ENCODE measurements around the gene DOCK10. TPM values are rescaled to one million over a fixed set of nuclear protein-coding genes. Genes with fewer than 3 reads are reported as not detected.

DOCK10 gene
- total RNA-seq, 1 experiment from 2014 or later = 2.9 TPM

- H3K4me3 Mint-ChIP-seq = no peak overlapping the region
- POLR2A ChIA-PET = no interaction called here
- ATAC-seq (no peak), DNase-seq (ENCODE audit: low spot score) (no peak)
- peaks cover 7% of the 10 kb centered on the region; the same call in 1 of the 2 replicates for H3K4me1 Mint-ChIP-seq
- no peaks in the 10 kb centered on the region for H3K9me3 Mint-ChIP-seq
- CTCF ChIA-PET = no interaction called here
- no peak overlapping the region for H3K27ac Mint-ChIP-seq
- no peaks in the 10 kb centered on the region for H3K27me3 Mint-ChIP-seq (ENCODE audit: low read depth)
- no peaks in the 10 kb centered on the region for H3K36me3 Mint-ChIP-seq
- TF ChIP-seq, protein P1, sequence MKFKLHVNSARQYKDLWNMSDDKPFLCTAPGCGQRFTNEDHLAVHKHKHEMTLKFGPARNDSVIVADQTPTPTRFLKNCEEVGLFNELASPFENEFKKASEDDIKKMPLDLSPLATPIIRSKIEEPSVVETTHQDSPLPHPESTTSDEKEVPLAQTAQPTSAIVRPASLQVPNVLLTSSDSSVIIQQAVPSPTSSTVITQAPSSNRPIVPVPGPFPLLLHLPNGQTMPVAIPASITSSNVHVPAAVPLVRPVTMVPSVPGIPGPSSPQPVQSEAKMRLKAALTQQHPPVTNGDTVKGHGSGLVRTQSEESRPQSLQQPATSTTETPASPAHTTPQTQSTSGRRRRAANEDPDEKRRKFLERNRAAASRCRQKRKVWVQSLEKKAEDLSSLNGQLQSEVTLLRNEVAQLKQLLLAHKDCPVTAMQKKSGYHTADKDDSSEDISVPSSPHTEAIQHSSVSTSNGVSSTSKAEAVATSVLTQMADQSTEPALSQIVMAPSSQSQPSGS (CRISPR knock-in tag; IDR thresholded peaks at IDR 0.05; ENCODE audit: borderline replicate concordance, low read depth) = no peak
- TF ChIP-seq ZMAT4 (CRISPR knock-in tag; IDR thresholded peaks at IDR 0.05) (no peak), NFYB (CRISPR knock-in tag; conservative IDR thresholded peaks at IDR 0.05; ENCODE audit: low read depth) (no peak), MYBL2 (CRISPR knock-in tag; IDR thresholded peaks at IDR 0.05) (no peak), IRF1 (CRISPR knock-in tag; IDR thresholded peaks at IDR 0.05) (no peak), NR1H2 (CRISPR knock-in tag; IDR thresholded peaks at IDR 0.05) (no peak), EMX1 (CRISPR knock-in tag; IDR thresholded peaks at IDR 0.05) (no peak), TEAD4 (CRISPR knock-in tag; IDR thresholded peaks at IDR 0.05) (no peak), ZNF396 (CRISPR knock-in tag; IDR thresholded peaks at IDR 0.05; ENCODE audit: borderline replicate concordance) (no peak)
- TF ChIP-seq, protein P2, sequence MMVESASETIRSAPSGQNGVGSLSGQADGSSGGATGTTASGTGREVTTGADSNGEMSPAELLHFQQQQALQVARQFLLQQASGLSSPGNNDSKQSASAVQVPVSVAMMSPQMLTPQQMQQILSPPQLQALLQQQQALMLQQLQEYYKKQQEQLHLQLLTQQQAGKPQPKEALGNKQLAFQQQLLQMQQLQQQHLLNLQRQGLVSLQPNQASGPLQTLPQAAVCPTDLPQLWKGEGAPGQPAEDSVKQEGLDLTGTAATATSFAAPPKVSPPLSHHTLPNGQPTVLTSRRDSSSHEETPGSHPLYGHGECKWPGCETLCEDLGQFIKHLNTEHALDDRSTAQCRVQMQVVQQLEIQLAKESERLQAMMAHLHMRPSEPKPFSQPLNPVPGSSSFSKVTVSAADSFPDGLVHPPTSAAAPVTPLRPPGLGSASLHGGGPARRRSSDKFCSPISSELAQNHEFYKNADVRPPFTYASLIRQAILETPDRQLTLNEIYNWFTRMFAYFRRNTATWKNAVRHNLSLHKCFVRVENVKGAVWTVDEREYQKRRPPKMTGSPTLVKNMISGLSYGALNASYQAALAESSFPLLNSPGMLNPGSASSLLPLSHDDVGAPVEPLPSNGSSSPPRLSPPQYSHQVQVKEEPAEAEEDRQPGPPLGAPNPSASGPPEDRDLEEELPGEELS (CRISPR knock-in tag; IDR thresholded peaks at IDR 0.05) = no peak
These were observed 196.1 kb downstream of the DOCK10 start for GRCh38 chr2:224846161-224846560.

- ATAC-seq = no peak
- ChIA-PET POLR2A (no interaction called here), CTCF (no interaction called here)
- Mint-ChIP-seq H3K36me3 (peaks cover 5% of the 10 kb centered on the region; the same call in 1 of the 2 replicates), H3K4me3 (no peak overlapping the region), H3K9me3 (peaks cover 18% of the 10 kb centered on the region), H3K27me3 (ENCODE audit: low read depth) (no peaks in the 10 kb centered on the region), H3K27ac (no peak overlapping the region), H3K4me1 (peaks cover 7% of the 10 kb centered on the region; the same call in 1 of the 2 replicates)
- no peak for DNase-seq (ENCODE audit: low spot score)
- TF ChIP-seq, protein P3, sequence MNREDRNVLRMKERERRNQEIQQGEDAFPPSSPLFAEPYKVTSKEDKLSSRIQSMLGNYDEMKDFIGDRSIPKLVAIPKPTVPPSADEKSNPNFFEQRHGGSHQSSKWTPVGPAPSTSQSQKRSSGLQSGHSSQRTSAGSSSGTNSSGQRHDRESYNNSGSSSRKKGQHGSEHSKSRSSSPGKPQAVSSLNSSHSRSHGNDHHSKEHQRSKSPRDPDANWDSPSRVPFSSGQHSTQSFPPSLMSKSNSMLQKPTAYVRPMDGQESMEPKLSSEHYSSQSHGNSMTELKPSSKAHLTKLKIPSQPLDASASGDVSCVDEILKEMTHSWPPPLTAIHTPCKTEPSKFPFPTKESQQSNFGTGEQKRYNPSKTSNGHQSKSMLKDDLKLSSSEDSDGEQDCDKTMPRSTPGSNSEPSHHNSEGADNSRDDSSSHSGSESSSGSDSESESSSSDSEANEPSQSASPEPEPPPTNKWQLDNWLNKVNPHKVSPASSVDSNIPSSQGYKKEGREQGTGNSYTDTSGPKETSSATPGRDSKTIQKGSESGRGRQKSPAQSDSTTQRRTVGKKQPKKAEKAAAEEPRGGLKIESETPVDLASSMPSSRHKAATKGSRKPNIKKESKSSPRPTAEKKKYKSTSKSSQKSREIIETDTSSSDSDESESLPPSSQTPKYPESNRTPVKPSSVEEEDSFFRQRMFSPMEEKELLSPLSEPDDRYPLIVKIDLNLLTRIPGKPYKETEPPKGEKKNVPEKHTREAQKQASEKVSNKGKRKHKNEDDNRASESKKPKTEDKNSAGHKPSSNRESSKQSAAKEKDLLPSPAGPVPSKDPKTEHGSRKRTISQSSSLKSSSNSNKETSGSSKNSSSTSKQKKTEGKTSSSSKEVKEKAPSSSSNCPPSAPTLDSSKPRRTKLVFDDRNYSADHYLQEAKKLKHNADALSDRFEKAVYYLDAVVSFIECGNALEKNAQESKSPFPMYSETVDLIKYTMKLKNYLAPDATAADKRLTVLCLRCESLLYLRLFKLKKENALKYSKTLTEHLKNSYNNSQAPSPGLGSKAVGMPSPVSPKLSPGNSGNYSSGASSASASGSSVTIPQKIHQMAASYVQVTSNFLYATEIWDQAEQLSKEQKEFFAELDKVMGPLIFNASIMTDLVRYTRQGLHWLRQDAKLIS (CRISPR knock-in tag; IDR thresholded peaks at IDR 0.05; ENCODE audit: borderline replicate concordance) = no peak
- no peak for TF ChIP-seq TEAD4 (CRISPR knock-in tag; IDR thresholded peaks at IDR 0.05)
- TF ChIP-seq TCF7 (CRISPR knock-in tag; IDR thresholded peaks at IDR 0.05; ENCODE audit: low read depth) = no peak
- no peak for TF ChIP-seq HMGA2 (CRISPR knock-in tag; IDR thresholded peaks at IDR 0.05)
These were observed 199.1 kb downstream of the DOCK10 start for GRCh38 chr2:224843141-224843540.

- ATAC-seq = no peak
- H3K36me3 Mint-ChIP-seq = peaks cover 5% of the 10 kb centered on the region; the same call in 1 of the 2 replicates
- H3K27me3 Mint-ChIP-seq (ENCODE audit: low read depth) = no peaks in the 10 kb centered on the region
- POLR2A ChIA-PET = interaction anchor here (0.6 kb wide), 1 partner anchor 345 kb away, joined by 3 read pairs; no protein-coding TSS in a partner anchor
- DNase-seq (ENCODE audit: low spot score) = no peak
- TF ChIP-seq USF1 (CRISPR knock-in tag; IDR thresholded peaks at IDR 0.05) (no peak), NFYB (CRISPR knock-in tag; conservative IDR thresholded peaks at IDR 0.05; ENCODE audit: low read depth) (no peak), ZNF416 (CRISPR knock-in tag; IDR thresholded peaks at IDR 0.05) (no peak), RORB (CRISPR knock-in tag; IDR thresholded peaks at IDR 0.05) (no peak)
- TF ChIP-seq, protein P4, sequence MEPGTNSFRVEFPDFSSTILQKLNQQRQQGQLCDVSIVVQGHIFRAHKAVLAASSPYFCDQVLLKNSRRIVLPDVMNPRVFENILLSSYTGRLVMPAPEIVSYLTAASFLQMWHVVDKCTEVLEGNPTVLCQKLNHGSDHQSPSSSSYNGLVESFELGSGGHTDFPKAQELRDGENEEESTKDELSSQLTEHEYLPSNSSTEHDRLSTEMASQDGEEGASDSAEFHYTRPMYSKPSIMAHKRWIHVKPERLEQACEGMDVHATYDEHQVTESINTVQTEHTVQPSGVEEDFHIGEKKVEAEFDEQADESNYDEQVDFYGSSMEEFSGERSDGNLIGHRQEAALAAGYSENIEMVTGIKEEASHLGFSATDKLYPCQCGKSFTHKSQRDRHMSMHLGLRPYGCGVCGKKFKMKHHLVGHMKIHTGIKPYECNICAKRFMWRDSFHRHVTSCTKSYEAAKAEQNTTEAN (CRISPR knock-in tag; IDR thresholded peaks at IDR 0.05) = no peak
- TF ChIP-seq, protein P2 (CRISPR knock-in tag; IDR thresholded peaks at IDR 0.05) = no peak
- H3K4me1 Mint-ChIP-seq = peaks cover 7% of the 10 kb centered on the region; the same call in 1 of the 2 replicates
- peaks cover 18% of the 10 kb centered on the region for H3K9me3 Mint-ChIP-seq
- H3K27ac Mint-ChIP-seq = no peak overlapping the region
- H3K4me3 Mint-ChIP-seq = no peak overlapping the region
- CTCF ChIA-PET = no interaction called here
These were observed 200.4 kb downstream of the DOCK10 start for GRCh38 chr2:224841910-224842309.
